Adrenal gland (tissue), 12 donors: ENCODE measurements around the gene C10orf53. TPM values are rescaled to one million over a fixed set of nuclear protein-coding genes. Genes with fewer than 3 reads are reported as not detected.
"Not testable (repeated sequence)": the region's sequence is repeated elsewhere in the genome, so short reads cannot be mapped to it uniquely, and the experiment has no call there.

Source experiments
- DNase-seq, 7 donors: peaks; one replicate each; pipeline ENCODE4 v3.0.0-alpha.2; 2019 to 2020
- H3K27ac ChIP-seq, 5 donors: fragments of 200-600 bp; sonication (generic) in 4 of 5; 1 replicate in 3 of 5; 2 replicates in 2 of 5; pipeline versions ENCODE4 v1.5.1 to v1.8.0; 2016 to 2020; ENCODE audit warnings: mild to moderate bottlenecking in 1 of 5
- H3K27me3 ChIP-seq: fragments of 200-600 bp; 2 replicates; pipeline ENCODE4 v1.8.0; 2021
- H3K36me3 ChIP-seq, 2 donors: fragments of 200-600 bp; replicated peaks in 1 of 2; 1 replicate in 1 of 2; 2 replicates in 1 of 2; pipeline versions ENCODE4 v1.5.1 to v1.8.0; 2018 to 2022
- H3K4me1 ChIP-seq, 2 donors: fragments of 200-600 bp; replicated peaks in 1 of 2; 1 replicate in 1 of 2; 2 replicates in 1 of 2; pipeline versions ENCODE4 v1.5.1 to v1.8.0; 2018 to 2021
- H3K4me3 ChIP-seq, 4 donors: fragments of 200-600 bp; sonication (generic) in 3 of 4; one replicate each; pipeline ENCODE4 v1.5.1; 2016 to 2018
- H3K9me3 ChIP-seq, 3 donors: fragments of 200-600 bp; sonication (generic) in 1 of 3; replicated peaks in 1 of 3; 1 replicate in 2 of 3; 2 replicates in 1 of 3; pipeline versions ENCODE4 v1.5.1 to v1.8.0; 2016 to 2021
- CTCF ChIP-seq, 6 experiments: fragments of 450-650 bp in 4 of 6; fragments of 200-600 bp in 2 of 6; sonication (generic) in 1 of 6; IDR thresholded peaks; 1 replicate in 5 of 6; 2 replicates in 1 of 6; pipeline versions ENCODE4 v1.5.1 to v1.8.0; 2016 to 2021; ENCODE audit warnings: antibody characterized with exemption in 6 of 6, mild to moderate bottlenecking in 2 of 6, moderate library complexity in 1 of 6
- POLR2A ChIP-seq, 2 donors: fragments of 450-650 bp; IDR thresholded peaks; one replicate each; pipeline ENCODE4 v1.6.1; 2017; ENCODE audit warnings: antibody characterized with exemption in 2 of 2, mild to moderate bottlenecking in 2 of 2, moderate library complexity in 1 of 2
- WGBS, 4 donors: extraction: QIAGEN DNeasy Blood & Tissue Kit in 2 of 4; methylation state at CpG; one replicate each; pipeline versions ENCODE4 v1.1.5 to v1.1.7; 2013 to 2017; 5-methylcytosine and 5-hydroxymethylcytosine counted together
- intact Hi-C, 2 donors: fragments of 100-400 bp; cut with DNase I; formaldehyde crosslinking; loops; one replicate each; pipeline versions ENCODE4 v1.14.1 to v1.15.0; 2022 to 2023
- polyA plus RNA-seq, 3 donors: library from polyadenylated mRNA; stranded (reverse); fragments of 200-250 nt in 2 of 3; fragments of 350-450 nt in 1 of 3; fragmentation: Illumina TruSeq in 1 of 3; extraction: RNeasy Lipid Tissue Mini Kit (QIAGEN cat#74804) in 1 of 3; gene quantifications; one replicate each; pipeline ENCODE4 v1.2.3, GENCODE V29; 2013 to 2014
- total RNA-seq, 9 donors: library from RNA; depleted of rRNA in 4 of 9; stranded (reverse); fragments of >200 nt in 4 of 9; fragments of 120-200 nt in 1 of 9; fragmentation: NEBNext Ultra II Directional in 1 of 9; extraction: Animal tissue kit (Norgen Biotek cat#: 25700) in 1 of 9; gene quantifications; one replicate each; pipeline versions ENCODE4 v1.1.0 to v1.2.4, GENCODE V29; 2013 to 2023
- donor health status: healthy with polysubstance abuse.
- donor health status: Bipolar disorder and iron deficiency.
- donor health status: DM: yes; HTN: yes; CAD: no.
- donor health status: DM: no; HTN: no; CAD: no.
- donor health status: DM: no; HTN: no; CAD: no.
- donor health status: DM: yes; HTN: yes; CAD: no.

The C10orf53 gene
- total and polyA plus RNA-seq, 12 donors = not detected

DNA sequence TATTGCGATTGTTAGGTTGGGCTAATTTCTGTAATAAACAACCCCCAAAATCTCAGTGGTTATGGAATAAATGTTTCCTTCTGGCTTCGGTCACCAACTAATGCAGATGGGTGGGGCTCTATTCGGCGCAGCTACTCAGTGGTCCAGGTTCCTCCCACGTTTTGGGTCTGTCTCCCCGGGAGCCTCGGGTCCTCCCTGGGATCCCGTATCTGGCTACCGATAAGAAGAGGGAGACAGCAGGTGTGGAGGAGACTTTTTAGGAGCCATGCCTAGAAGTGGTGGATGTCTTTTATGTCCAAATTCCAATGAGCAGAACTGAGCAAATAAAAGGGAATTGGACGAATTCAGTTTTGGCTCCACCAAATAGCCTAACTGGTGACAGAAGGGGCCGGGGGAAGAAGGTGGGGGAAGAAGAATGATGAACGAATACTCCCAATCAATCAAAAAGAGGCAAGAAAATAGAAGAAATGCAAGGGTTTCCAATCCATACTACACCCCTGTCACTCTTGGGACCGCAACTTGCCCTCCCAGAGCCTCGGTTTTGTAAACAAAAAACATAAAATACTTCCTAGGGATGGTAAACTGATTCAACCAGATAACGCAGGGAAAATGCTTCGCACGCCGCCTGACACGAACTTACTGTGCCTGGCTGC lies 498 bp upstream of the C10orf53 start:
- 13 to 21% (median 16%) methylated on average over 19 of the region's 19 CpGs for WGBS, 4 donors
- Histone ChIP-seq H3K27ac (no peak overlapping the region), H3K27me3 (peaks cover 17% of the 10 kb centered on the region), H3K4me3 (no peak overlapping the region), H3K36me3 (no peaks in the 10 kb centered on the region), H3K4me1 (no peaks in the 10 kb centered on the region), H3K9me3 (no peaks in the 10 kb centered on the region)
- intact Hi-C loops = no loop called here
- DNase-seq = no peak
- TF ChIP-seq POLR2A (IDR thresholded peaks at IDR 0.05) (no peak), CTCF (IDR thresholded peaks at IDR 0.05) (no peak)

DNA sequence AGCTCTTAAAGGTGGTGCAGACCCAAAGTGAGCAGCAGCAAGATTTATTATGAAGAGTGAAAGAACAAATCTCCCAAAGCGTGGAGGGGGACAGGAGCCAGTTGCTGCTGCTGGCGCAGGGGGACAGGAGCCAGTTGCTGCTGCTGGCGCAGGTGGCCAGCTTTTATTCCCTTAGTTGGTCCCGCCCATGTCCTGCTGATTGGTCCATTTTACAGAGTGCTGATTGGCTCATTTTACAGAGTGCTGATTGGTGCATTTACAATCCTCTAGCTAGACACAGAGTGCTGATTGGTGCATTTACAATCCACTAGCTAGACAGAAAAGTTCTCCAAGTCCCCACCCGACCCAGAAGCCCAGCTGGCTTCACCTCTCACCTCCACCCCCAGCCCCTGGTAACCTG lies 3.0 kb downstream of the C10orf53 start:
- intact Hi-C loops, H3K4me3 ChIP-seq, H3K27ac ChIP-seq, H3K36me3 ChIP-seq, H3K9me3 ChIP-seq, H3K4me1 ChIP-seq, DNase-seq: not testable (repeated sequence)
- WGBS, 4 donors = 56 to 75% (median 65%) methylated on average over 2 to 5 of the region's 5 CpGs
- H3K27me3 ChIP-seq = peaks cover 17% of the 10 kb centered on the region

DNA sequence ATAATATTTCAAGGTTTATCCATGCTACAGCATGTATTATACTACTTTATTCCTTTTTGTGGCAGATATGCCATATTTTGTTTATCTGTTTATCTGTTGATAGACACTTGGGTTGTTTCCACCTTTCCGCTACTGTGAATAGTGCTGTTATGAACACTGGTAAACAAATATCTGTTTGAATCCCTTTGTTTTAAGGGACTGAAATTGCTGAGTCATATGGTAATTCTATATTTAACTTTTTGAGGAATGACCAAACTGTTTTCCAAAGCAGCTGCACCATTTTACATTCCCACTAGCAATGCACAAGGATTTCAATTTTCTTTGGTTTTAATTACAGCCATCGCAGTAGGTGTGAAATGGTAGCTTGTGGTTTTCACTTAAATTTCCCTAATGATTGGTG lies 3.4 kb downstream of the C10orf53 start:
- intact Hi-C loops = no loop called here

DNA sequence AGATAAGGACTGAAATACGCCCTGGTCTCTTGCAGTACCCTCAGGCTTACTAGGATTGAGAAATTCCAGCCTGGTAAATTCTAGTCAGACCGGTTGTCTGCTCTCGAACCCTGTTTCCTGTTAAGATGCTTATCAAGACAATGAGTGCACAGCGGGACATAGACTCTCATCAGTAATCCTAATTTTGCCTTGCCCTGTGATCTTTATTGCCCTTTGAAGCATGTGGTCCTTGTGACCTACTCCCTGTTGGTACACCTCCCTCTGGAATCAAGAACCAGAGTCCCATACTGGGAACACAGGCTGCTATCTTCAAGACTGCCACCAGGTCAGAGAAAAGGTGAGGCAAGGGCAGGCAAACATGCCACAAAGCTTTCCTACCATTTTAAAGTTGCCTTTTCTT lies 7.2 kb downstream of the C10orf53 start:
- H3K4me3 ChIP-seq = no peak overlapping the region
- no peaks in the 10 kb centered on the region for H3K4me1 ChIP-seq
- peaks cover 4% of the 10 kb centered on the region for H3K27me3 ChIP-seq
- no peaks in the 10 kb centered on the region for H3K36me3 ChIP-seq
- intact Hi-C loops = no loop called here
- no peaks in the 10 kb centered on the region for H3K9me3 ChIP-seq
- no peak for DNase-seq
- TF ChIP-seq CTCF (IDR thresholded peaks at IDR 0.05) (no peak), POLR2A (IDR thresholded peaks at IDR 0.05) (no peak)
- H3K27ac ChIP-seq = no peak overlapping the region
- 67 to 81% (median 73%) methylated on average over 4 of the region's 4 CpGs for WGBS, 4 donors

More for the DNA sequence above, 3.4 kb downstream of the C10orf53 start:
- no peak overlapping the region for H3K27ac ChIP-seq
- 94 to 100% (median 95%) methylated on average over 2 of the region's 2 CpGs for WGBS, 4 donors
- no peak for TF ChIP-seq POLR2A (IDR thresholded peaks at IDR 0.05)
- no peaks in the 10 kb centered on the region for H3K36me3 ChIP-seq
- no peak overlapping the region for H3K4me3 ChIP-seq
- H3K9me3 ChIP-seq = no peaks in the 10 kb centered on the region
- no peaks in the 10 kb centered on the region for H3K4me1 ChIP-seq
- peaks cover 15% of the 10 kb centered on the region for H3K27me3 ChIP-seq
- no peak for DNase-seq

- TF ChIP-seq POLR2A (IDR thresholded peaks at IDR 0.05) = no peak
- TF ChIP-seq CTCF (IDR thresholded peaks at IDR 0.05) = no peak
- no peaks in the 10 kb centered on the region for H3K9me3 ChIP-seq
- intact Hi-C loops = no loop called here
These were observed 8.9 kb downstream of the C10orf53 start for GRCh38 chr10:49688261-49688846.

More at GRCh38 chr10:49688261-49688846, 8.9 kb downstream of the C10orf53 start:
- whole genome bisulfite sequencing, 4 donors = 15 to 22% (median 17%) methylated on average over 8 of the region's 8 CpGs
- peaks cover 4% of the 10 kb centered on the region for H3K27me3 ChIP-seq
- no peak for DNase-seq
- H3K36me3 ChIP-seq = no peaks in the 10 kb centered on the region
- no peaks in the 10 kb centered on the region for H3K4me1 ChIP-seq
- H3K4me3 ChIP-seq = no peak overlapping the region
- H3K27ac ChIP-seq = no peak overlapping the region
